Ishikawa (cell line): Measurements from ENCODE around the gene FCF1.
A peak's percentile ranks its signal among the peaks of the same experiment; 100 is the strongest.

Source experiments
- CEBPB ChIP-seq: IDR thresholded peaks from 2 replicates; pipeline ENCODE4 v1.6.1; 2012
- CREB1 ChIP-seq: IDR thresholded peaks from 2 replicates; pipeline ENCODE4 v1.6.1; 2012; ENCODE audit warnings: low read depth
- EGR1 ChIP-seq: IDR thresholded peaks from 2 replicates; pipeline ENCODE4 v1.6.1; 2012
- EP300 ChIP-seq: IDR thresholded peaks from 2 replicates; pipeline ENCODE4 v1.6.1; 2012; ENCODE audit warnings: borderline replicate concordance
- FOXM1 ChIP-seq: IDR thresholded peaks from 2 replicates; pipeline ENCODE4 v1.6.1; 2012; ENCODE audit warnings: low read depth, borderline replicate concordance
- NFIC ChIP-seq: IDR thresholded peaks from 2 replicates; pipeline ENCODE4 v1.6.1; 2012
- RAD21 ChIP-seq: IDR thresholded peaks from 2 replicates; pipeline ENCODE4 v1.6.1; 2012; ENCODE audit warnings: low read depth
- TAF1 ChIP-seq: IDR thresholded peaks from 2 replicates; pipeline ENCODE4 v1.6.1; 2012; ENCODE audit warnings: low read depth, mild to moderate bottlenecking
- TCF12 ChIP-seq: IDR thresholded peaks from 2 replicates; pipeline ENCODE4 v1.6.1; 2012; ENCODE audit warnings: low read depth
- TEAD4 ChIP-seq: IDR thresholded peaks from 2 replicates; pipeline ENCODE4 v1.6.1; 2012
- USF1 ChIP-seq: IDR thresholded peaks from 2 replicates; pipeline ENCODE4 v1.6.1; 2012
- YY1 ChIP-seq: IDR thresholded peaks from 2 replicates; pipeline ENCODE4 v1.6.1; 2012; ENCODE audit warnings: low read depth
- ZBTB7A ChIP-seq: IDR thresholded peaks from 2 replicates; pipeline ENCODE4 v1.6.1; 2012; ENCODE audit warnings: low read depth
- TF ChIP-seq, protein P1 (sequence below): IDR thresholded peaks from 2 replicates; pipeline ENCODE4 v1.6.1; 2012; ENCODE audit warnings: low read depth, mild to moderate bottlenecking
- TF ChIP-seq, protein P2 (sequence below): IDR thresholded peaks from 2 replicates; pipeline ENCODE4 v1.6.1; 2012

FCF1 gene

GRCh38 chr14:74756326-74756725, 43.4 kb downstream of the FCF1 start:
- TF ChIP-seq, protein P1, sequence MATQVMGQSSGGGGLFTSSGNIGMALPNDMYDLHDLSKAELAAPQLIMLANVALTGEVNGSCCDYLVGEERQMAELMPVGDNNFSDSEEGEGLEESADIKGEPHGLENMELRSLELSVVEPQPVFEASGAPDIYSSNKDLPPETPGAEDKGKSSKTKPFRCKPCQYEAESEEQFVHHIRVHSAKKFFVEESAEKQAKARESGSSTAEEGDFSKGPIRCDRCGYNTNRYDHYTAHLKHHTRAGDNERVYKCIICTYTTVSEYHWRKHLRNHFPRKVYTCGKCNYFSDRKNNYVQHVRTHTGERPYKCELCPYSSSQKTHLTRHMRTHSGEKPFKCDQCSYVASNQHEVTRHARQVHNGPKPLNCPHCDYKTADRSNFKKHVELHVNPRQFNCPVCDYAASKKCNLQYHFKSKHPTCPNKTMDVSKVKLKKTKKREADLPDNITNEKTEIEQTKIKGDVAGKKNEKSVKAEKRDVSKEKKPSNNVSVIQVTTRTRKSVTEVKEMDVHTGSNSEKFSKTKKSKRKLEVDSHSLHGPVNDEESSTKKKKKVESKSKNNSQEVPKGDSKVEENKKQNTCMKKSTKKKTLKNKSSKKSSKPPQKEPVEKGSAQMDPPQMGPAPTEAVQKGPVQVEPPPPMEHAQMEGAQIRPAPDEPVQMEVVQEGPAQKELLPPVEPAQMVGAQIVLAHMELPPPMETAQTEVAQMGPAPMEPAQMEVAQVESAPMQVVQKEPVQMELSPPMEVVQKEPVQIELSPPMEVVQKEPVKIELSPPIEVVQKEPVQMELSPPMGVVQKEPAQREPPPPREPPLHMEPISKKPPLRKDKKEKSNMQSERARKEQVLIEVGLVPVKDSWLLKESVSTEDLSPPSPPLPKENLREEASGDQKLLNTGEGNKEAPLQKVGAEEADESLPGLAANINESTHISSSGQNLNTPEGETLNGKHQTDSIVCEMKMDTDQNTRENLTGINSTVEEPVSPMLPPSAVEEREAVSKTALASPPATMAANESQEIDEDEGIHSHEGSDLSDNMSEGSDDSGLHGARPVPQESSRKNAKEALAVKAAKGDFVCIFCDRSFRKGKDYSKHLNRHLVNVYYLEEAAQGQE: peak; percentile 57; the same call in 1 of the 2 replicates
- TF ChIP-seq EP300 (no peak), FOXM1 (no peak)

DNA sequence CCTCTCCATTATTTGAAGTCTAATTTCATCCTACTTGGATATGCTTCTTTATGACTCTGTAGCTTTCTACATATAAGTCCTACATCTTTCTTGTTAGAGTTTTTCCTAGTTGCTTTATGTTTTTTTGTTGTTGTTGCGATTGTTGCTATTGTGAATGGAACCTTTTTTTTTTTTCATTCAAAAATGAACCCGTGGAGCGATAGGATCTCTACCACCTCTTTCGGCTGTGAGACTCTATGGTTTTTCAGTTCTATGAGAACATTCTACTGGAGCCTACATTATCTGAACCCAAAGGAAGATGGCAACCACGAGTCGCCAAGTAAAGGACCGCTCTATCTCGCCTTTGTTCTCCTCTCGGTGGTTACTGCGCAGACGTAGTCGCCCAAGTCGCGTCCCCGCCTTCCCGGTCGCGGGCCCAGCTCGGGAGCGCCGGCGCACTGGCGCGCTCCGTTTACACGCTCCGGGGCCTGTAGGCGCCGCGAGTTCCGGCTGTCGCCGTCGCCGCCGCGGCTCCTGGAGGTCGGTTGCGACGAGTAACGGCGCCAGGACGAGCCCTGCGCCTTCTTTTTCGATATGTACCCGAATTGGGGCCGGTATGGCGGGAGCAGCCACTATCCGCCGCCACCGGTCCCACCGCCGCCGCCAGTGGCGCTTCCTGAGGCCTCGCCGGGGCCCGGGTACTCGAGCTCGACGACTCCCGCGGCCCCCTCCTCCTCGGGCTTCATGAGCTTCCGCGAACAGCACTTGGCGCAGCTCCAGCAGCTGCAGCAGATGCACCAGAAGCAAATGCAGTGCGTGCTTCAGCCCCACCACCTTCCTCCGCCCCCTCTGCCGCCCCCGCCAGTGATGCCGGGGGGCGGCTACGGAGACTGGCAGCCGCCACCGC, 50.2 kb downstream of the FCF1 start, which contains the start of gene YLPM1:
Gene YLPM1, plus strand, starts transcription at position 400 of the 886 bp plus-strand sequence. Its CDS starts 174 bp downstream, at position 574.
- peak; percentile 81 for TF ChIP-seq YY1
- TF ChIP-seq, protein P2, sequence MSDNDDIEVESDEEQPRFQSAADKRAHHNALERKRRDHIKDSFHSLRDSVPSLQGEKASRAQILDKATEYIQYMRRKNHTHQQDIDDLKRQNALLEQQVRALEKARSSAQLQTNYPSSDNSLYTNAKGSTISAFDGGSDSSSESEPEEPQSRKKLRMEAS: peak; percentile 58
- TF ChIP-seq EGR1: peak; percentile 62
- 0 out of 2 replicates have a peak, but pooled peaks have one; percentile 14 for TF ChIP-seq FOXM1
- TF ChIP-seq EP300: 0 out of 2 replicates have a peak, but pooled peaks have one; percentile 24
- TF ChIP-seq USF1: no peak
- TF ChIP-seq TAF1: peak; percentile 93
- TF ChIP-seq, protein P1: no peak
- 0 out of 2 replicates have a peak, but pooled peaks have one; percentile 14 for TF ChIP-seq TCF12
- TF ChIP-seq NFIC: peak; percentile 68
- 0 out of 2 replicates have a peak, but pooled peaks have one; percentile 8 for TF ChIP-seq TEAD4
- no peak for TF ChIP-seq RAD21
- TF ChIP-seq CREB1: peak; percentile 36; the same call in 1 of the 2 replicates
- no peak for TF ChIP-seq CEBPB
- TF ChIP-seq ZBTB7A: peak; percentile 74

- TF ChIP-seq TCF12: no peak
- no peak for TF ChIP-seq USF1
- no peak for TF ChIP-seq TEAD4
- TF ChIP-seq YY1: no peak
- TF ChIP-seq NFIC: no peak
- TF ChIP-seq, protein P2: no peak
- no peak for TF ChIP-seq CREB1
These were observed 51.0 kb downstream of the FCF1 start for GRCh38 chr14:74763803-74764531.

DNA sequence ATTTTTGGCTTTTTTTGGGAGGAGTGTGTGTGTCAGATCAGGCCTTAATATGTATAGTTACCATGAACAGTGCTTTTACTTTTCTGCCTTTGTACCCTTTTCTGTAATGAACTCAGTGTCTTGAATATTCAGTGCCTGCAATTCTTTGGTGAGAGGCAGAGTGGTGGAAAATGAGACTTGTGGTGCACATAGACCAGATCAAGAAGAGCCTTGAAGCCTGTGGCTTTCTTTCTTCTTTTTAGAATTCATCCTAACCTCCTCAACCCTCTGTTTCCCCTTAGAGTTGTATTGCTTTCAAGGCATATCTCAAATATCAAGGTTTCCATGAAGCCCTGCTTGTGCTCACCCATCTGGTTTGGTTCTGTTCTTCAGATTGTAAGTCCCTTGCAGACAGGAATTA, 52.8 kb downstream of the FCF1 start:
- TF ChIP-seq TAF1 (no peak), RAD21 (no peak), NFIC (no peak)
- TF ChIP-seq, protein P2: no peak

- TF ChIP-seq FOXM1: no peak
- TF ChIP-seq NFIC: no peak
- TF ChIP-seq YY1: no peak
- no peak for TF ChIP-seq TCF12
- no peak for TF ChIP-seq ZBTB7A
- TF ChIP-seq RAD21: no peak
- TF ChIP-seq CEBPB: no peak
- TF ChIP-seq EP300: no peak
These were observed 58.5 kb downstream of the FCF1 start for GRCh38 chr14:74771399-74771798.
